ENCODE results near the gene FAM216A.

GRCh38 chr12:110467847-110468213 lies 815 bp upstream of the FAM216A start:
- TF ChIP-seq CTCF (IDR thresholded peaks at IDR 0.05; ENCODE audit: poor library complexity, severe bottlenecking) (no peak), SMC3 (conservative IDR thresholded peaks at IDR 0.05; ENCODE audit: poor library complexity) (no peak), EZH2 (IDR thresholded peaks at IDR 0.05; ENCODE audit: borderline replicate concordance, insufficient read depth, low read length, poor library complexity, severe bottlenecking) (no peak), EP300 (conservative IDR thresholded peaks at IDR 0.05; ENCODE audit: poor library complexity, severe bottlenecking) (no peak), RAD21 (conservative IDR thresholded peaks at IDR 0.05) (no peak), POLR2AphosphoS5 (IDR thresholded peaks at IDR 0.05) (no peak), TAF1 (IDR thresholded peaks at IDR 0.05; ENCODE audit: low read depth) (no peak)
- TF ChIP-seq, protein P1, sequence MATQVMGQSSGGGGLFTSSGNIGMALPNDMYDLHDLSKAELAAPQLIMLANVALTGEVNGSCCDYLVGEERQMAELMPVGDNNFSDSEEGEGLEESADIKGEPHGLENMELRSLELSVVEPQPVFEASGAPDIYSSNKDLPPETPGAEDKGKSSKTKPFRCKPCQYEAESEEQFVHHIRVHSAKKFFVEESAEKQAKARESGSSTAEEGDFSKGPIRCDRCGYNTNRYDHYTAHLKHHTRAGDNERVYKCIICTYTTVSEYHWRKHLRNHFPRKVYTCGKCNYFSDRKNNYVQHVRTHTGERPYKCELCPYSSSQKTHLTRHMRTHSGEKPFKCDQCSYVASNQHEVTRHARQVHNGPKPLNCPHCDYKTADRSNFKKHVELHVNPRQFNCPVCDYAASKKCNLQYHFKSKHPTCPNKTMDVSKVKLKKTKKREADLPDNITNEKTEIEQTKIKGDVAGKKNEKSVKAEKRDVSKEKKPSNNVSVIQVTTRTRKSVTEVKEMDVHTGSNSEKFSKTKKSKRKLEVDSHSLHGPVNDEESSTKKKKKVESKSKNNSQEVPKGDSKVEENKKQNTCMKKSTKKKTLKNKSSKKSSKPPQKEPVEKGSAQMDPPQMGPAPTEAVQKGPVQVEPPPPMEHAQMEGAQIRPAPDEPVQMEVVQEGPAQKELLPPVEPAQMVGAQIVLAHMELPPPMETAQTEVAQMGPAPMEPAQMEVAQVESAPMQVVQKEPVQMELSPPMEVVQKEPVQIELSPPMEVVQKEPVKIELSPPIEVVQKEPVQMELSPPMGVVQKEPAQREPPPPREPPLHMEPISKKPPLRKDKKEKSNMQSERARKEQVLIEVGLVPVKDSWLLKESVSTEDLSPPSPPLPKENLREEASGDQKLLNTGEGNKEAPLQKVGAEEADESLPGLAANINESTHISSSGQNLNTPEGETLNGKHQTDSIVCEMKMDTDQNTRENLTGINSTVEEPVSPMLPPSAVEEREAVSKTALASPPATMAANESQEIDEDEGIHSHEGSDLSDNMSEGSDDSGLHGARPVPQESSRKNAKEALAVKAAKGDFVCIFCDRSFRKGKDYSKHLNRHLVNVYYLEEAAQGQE (IDR thresholded peaks at IDR 0.05; ENCODE audit: borderline replicate concordance), result no peak

Data from neural cell (in vitro differentiated cells).